Anterior cingulate cortex (tissue), 58 donors: Measurements from ENCODE around the gene GTPBP6.
A peak's percentile ranks its signal among the peaks of the same experiment; 100 is the strongest.
"Not testable (repeated sequence)": the region's sequence is repeated elsewhere in the genome, so short reads cannot be mapped to it uniquely, and the experiment has no call there.

Experiments
- DNase-seq, 58 donors: peaks; one replicate each; lab custom pipeline; 2025; lab: John Stamatoyannopoulos, UW

The GTPBP6 gene

DNA sequence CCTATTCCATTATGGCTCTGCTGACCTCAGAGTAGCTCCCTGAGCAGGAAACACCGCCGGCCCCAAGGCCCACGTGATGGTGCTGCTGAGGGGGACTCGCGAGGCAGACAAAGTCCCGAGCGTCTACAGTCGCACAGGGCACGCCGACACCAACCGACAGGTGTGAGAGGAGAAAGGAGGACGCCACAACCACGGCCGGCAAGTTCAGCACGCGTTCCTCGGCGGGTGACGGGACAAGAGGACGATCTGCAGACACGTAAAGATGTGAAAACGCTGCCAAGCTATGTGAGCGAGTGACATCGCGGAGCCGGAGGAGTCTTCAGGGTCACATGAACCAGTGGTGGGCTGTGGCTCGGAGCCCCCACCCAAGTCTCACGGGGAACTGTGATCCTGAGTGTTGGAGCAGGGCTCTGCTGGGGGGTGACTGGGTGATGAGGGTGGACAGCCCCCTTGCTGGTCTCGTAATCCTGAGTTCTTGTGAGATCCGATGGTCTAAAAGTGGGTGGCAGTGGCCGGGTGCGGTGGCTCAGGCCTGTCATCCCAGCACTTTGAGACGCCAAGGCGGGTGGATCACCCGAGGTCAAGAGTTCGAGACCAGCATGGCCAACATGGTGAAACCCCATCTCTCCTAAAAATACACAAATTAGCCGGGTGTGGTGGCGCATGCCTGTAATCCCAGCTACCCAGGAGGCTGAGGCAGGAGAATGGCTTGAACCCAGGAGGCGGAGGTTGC, 34.2 kb upstream of the GTPBP6 start:
- DNase-seq, result no peak

DNA sequence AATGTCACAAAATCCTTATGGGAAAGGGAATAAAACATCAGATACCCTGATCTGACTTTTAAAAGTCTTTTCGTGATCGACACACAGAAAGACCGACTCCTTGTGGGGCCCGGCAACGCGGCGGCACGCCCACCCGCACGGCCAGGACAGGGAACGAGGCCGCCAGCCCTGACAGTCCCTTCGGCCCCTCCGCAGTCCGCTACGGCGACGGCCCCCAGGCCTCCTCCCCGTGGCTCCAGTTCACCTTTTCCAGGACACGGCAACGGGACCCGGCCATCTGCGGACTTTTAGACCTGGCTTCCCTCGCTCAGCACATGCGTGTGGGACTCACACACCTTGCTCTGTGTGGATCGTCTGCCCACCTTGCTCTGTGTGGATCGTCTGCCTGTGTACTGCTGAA, 33.6 kb upstream of the GTPBP6 start:
- DNase-seq, result no peak

DNA sequence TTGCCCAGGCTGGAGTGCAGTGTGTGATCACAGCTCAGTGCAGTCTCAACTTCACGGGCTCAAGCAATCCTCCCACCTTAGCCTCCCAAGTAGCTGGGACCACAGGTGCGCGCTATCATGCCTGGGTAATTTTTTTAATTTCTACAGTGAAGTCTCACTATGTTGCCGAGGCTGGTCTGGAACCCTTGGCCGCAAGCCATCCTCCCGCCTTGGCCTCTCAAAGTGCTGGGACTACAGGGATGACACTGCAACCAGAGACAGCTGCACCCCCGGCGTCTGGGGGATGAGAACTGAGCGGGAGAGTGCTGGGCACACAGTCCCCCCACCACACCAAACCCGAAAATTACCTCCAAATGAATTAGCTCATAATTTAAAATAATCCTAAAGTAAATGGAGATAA, 33.1 kb upstream of the GTPBP6 start:
- DNase-seq, result no peak

DNA sequence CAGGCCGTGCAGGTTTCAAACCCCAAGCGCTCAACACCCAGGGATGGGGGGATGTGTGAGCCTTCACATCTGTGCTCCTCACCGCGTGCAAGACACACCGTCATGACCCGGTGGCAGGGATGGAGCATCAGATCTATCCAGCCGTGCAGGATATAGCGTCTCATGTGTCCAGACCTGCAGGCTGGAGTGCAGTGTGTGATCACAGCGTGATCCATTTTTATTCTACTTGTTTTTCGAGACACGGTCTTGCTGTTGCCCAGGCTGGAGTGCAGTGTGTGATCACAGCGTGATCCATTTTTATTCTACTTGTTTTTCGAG, 32.7 kb upstream of the GTPBP6 start:
- DNase-seq, result not testable (repeated sequence)

DNA sequence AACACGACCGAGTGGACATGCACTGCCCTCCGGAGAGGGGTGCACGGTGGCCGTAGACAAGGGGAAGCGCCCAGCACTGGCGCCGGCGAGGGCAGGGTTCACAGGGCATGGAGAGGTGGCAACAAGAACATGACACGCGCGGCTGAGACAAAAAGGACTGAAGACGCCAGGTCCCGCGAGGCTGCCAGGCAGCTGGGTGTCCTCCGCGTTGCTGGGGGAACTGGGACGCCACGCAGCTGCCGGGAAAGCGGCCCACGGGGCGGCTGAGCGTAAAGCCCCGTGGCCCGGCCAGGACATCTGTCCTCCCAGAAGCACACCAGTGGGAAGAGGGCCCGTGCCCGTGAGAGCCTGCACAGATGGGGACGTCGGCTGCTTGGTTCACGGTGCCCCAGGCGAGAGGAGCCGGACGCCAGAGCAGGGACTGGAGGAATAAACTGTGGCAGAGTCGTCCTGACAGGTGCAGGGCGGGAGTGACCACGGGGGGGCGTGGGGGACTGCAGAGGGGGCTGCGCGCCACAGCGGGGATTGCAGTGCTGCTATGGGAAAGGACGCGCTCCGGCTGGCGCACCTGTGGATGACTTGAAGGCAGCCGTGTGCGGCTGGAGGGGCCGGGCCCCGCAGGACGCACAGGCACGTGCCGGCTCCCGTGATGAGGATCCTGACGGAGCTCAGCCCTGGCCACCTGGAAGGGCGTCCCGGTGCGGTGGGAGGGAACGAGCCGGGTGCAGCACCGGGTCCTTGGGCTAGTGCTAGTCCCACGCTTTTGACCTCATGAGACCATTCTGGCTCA, 32.1 kb upstream of the GTPBP6 start:
- peak in 10 of 58 donors; percentile 2 to 45 (median 27) for DNase-seq

DNA sequence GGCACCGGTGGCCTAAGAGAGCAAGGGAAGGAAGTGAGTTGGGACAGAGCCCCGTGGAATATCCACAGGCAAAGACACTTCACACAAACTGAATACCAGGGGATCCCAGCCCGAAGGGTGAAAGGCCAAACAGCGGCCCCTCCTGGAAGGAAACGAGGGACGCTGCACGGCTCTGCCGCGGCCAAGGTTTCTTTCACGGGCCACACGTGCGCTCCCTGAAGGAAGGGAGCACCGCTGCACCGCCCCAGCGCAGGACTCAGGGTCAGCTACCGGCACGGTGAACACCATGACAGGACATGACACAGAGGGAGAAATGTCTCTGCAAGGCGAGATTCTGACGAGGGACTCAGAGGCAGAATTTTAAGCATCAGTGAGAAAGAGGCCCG, 31.5 kb upstream of the GTPBP6 start:
- no peak for DNase-seq

DNA sequence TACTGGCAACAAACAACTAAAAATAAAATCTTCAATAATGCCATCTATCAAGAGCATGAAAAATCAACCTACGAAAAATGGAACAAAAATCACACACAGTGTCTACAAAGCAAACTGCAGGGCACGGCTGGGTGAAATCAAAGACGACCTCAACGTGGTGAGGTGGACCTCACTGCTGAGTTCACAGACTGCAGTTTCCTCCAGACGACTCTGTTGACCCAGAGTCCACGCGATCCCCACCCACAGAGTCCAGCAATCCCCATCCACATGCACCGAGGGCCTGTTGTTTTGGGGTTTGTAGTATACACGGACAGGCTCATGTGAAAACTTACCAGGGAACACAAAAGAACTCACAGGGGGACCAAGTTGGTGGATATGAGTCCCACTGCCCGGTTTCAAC, 31.1 kb upstream of the GTPBP6 start:
- no peak for DNase-seq

DNA sequence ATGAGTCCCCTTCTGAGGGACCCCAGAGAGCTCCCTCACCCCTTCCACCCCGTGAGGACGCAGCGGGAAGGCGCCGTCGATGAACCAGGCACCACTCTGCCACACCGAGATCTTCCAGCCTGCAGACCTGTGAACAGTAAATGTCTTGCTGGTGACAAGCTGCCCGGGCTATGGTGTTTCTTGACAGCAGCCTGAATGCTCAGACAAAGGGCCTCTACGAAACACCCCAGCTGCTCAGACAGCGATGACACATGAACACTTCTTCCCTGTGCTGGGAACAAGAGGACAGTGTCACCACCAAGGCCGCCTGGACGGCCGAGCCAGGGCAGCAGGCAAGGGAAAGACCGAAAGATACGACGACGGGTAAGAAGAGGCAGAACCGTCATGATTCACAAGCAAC, 30.6 kb upstream of the GTPBP6 start:
- peak in 38 of 58 donors; percentile 1 to 78 (median 30) for DNase-seq

DNA sequence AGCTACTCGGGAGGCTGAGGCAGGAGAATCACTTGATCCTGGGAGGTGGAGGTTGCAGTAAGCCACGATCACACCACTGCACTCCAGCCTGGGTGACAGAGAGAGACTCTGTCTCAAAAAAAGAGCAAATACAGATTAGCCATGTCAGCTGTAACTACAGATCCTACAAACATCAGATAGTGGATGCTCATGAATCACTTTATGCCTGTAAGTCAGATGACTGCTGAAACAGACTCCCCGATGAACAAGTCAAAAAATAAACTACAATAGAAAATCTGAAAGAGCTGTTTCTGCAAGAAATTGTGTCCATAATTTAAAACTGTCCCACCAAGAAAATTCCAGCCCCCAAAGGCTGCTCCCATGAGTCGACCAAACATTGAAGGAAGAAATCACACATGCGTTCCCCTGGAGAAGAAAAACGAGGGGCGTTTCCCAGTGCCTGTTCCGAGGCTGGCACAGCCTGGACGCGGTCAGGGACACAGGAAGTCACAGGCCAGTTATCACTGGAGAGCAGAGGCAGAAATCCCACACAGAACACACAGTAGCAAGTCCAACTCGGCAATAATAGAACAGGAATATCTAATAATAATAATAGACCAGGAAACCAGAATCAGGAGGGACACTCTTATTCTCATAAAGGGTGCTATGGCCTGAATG, 30.0 kb upstream of the GTPBP6 start:
- no peak for DNase-seq

DNA sequence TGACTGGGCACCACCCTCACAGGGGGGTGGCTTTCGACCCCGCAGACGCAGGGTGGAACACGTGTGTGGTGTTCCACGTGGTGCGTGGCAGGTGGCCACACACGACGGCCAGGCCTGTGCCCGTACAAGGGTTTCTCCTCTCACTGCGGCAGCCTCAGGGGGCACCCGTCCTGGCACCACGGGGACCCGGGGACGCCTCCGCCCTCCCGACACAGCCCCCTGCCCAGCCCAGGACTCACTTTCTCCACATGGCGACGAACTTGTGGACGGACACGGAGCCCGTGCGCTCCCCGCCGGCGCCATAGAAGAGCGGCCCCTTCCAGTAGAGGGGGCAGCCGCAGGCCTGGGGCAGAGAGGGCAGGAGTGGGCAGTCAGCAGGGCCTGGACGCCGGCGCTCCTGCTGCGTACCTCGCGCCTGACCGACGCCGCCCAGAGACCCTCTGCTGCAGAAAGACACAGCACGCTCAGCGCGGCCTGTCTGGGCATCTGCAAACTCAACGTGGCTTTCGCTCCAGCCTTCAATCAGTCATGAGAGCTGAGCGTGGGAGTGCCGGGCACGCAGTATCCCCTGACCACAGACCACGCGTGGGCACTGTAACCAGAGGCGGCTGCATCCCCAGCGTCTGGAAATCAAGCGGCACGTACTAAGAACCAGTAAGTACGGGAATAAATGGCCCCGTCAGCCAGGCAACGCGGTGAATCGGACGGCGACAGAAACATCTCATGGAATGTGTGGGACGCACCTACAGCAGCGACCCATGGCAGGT, 28.9 kb upstream of the GTPBP6 start:
- no peak for DNase-seq

DNA sequence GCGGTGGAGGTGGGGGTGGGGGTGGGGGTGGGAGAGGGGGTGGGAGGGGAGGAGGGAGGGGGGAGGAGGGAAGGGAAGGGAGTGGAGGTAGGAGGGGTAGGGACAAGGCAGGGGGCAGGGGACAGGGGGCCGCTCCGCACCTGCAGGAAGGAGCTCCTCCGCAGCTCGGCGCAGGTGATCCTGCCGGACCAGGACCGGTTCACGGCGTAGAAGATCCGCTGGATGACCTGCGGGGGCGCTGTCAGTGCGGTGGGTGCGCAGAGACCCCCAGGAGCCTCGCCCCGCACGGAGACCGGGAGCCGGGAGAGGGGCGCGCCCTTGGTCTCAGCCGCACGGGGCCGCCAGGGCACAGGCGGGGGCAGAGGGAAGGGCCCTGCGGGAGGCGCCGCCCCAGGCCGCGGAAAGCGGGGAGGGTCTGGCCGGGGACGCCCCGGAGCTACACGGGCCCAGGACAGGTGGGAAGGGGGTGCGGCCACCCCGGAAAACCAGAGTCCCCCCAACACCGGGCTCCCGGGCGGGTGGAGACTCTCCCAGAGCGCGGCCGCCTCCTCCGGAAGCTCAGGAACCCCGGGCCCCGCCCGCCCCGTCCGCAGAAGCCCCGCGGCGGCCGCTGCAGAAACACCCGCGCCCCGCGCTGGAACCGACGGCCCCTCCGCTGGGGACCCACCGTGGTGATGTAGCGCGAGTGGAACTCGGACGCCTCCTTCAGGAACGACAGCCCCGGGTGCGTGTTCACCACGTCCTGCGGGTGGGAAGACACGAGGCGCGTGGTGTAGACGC, 27.6 kb upstream of the GTPBP6 start:
- no peak for DNase-seq

DNA sequence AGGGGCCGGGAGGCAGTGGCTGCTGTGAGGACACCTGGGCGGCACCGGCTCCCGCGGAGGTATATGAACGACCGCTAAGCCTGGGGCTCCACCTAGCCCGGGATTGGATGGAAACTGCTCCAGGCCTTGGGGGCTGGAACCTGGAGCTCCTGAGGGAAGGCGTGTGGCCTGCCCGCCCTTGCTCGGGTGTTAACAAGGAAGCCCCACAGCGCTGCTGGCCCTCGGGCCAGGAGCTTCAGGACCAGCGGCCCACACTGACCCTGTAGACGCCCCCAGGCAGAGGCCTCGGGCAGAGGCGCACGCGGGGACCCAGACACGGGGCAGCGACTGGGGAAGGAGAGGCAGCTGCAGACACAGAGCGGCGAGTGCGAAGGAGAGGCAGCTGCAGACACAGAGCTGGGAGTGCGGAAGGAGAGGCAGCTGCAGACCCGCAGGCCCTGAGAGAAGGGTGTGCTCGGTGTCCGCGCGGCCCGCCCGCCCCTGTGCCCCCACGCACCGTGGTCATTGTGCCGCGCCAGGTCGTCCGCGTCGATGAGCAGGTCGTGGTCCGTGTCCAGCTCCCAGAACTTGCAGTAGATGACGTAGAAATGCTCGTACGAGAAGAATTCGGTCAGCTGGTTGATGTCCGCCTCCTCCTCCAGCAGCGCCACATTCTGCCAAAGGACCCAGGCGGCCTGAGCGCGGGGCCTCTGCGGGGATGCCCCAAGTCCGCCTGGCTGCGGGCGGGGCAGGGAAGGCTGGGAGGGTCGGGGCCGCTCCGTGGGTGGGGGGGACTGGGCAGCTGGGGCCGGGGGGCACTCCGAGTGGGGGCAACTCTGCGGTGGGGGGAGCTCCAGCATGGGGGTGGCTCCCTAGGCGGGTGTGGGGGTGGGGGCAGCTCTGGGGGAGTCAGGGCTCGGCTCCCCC, 26.7 kb upstream of the GTPBP6 start:
- DNase-seq, result no peak

DNA sequence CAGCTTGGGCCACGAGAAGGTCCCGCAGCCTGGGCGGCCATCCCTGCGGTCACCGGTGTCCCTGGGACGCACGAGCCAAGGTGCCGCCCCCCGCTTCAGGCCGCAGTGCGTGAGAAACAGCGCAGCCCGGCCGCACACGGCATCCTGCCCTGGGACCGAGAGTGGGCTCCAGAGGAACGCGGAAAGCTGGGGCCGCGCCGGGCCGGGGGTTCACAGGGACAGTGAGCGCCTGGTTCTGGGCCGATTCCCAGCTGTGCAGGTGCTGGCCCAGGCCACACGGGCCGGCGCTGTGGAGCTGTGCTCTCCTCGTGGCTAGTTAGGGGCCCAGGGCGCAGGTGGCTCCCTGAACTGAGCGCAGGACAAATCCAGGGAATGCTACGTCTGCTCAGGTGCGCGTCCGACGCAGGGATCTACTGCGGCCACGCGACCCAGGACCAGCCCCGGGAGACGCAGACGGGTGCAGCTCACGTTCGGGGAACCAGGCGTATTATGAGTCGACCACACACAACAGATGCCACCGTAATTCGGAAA, 25.8 kb upstream of the GTPBP6 start:
- no peak for DNase-seq

DNA sequence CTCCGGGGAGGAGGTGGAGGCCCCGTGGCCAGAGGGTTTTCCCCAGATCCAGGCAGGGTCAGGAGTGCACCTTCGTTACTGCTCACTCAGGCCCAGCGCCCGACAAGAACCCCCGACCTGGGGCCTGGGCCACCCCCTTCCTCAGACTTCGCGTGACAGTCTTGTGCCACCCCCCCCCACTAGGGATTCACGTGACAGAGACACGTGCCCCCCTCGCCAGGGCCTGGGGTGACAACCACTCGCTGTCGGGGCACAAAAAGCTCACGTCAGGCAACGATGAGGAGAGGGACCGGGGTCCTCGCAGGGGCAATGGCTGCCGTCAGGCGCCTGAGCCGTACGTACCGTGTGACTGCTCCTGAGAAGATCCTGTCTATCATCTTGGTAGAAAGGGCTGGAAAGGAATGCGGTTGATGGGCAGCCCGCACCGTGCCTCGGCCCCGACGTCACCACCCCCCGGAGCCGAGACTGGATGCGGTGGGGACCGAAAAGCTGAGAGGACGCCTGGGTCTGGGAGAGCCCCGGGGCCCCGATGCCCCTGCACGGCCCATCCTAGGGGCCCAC, 23.0 kb upstream of the GTPBP6 start:
- DNase-seq, result no peak

DNA sequence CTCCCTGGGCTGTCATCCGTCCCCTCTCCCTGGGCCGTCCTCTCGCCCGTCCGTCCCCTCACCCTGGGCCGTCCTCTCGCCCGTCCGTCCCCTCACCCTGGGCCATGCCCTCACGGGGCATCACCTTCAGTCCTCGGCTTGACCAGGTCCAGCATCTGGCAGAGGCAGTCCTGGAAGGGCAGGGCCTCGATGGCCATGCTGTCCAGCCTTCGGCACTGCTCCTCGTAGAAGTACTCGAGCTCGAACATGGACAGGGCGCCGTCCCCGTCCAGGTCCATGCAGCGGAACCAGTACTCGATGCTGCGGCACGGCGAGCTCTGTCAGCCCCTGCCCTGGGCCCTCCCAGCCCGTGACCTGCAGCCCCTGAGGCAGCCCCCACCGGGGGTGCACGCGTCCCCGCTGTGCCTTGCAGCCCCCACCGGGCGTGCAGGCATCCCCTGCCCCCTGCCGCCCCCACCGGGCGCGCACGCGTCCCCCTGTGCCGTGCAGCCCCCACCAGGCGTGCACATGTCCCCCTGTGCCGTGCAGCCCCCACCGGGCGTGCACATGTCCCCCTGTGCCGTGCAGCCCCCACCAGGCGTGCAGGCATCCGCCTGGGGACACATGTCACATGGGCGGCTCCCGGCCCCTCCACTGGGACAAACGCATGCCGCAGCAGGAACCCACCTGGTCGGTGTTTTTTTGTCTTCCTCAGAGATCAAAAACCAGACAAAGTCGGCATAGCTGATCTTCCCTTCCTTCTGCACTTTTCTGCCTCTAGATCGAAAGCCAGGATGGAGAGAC, 22.2 kb upstream of the GTPBP6 start:
- no peak for DNase-seq

DNA sequence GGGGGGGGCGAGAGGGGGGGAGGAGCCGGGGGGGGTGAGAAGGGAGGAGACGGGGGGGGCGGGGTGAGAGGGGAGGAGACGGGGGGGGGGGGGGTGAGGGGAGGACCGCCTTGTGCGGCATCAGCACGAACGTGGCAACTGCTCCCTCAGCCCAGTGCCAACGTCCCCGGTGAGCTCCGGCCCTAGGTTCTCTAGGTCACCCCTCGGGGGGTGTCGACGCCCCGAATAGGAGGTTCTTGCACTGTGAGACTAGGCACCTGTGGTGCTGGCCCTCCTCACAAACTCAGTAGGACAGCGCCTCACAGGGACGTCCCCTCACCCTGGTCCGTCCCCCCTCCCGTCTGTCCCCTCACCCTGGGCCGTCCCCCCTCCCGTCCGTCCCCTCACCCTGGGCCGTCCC, 21.5 kb upstream of the GTPBP6 start:
- no peak for DNase-seq

DNA sequence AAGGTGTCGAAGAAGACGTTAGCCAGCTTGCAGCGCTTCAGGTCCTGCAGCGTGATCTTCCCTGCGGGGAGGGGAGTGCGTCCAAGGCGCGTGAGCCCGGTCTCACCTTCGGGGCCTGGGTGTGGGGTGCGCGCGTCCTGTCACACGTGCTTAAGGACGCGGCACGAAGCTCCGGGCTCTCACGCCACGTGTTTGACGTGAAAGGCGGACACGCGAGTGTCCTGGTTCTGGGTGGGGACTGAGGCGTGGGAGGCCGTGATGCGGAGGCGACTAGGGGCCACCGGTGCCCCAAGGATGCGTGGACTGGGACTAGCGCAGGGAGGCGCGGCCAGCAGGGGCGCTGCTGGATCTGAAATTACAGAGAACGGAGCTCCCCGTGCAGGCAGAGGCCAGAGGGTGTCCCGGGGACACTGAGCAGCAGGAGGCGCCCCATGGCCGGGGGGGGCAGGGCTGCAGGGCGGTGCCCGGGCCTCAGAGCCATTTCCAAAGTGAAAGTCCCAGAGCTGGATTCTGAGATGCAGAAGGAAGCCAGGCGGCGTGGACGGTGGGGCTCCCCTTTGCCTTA, 20.3 kb upstream of the GTPBP6 start:
- no peak for DNase-seq
